ENCODE data around the gene TBC1D9.

DNA sequence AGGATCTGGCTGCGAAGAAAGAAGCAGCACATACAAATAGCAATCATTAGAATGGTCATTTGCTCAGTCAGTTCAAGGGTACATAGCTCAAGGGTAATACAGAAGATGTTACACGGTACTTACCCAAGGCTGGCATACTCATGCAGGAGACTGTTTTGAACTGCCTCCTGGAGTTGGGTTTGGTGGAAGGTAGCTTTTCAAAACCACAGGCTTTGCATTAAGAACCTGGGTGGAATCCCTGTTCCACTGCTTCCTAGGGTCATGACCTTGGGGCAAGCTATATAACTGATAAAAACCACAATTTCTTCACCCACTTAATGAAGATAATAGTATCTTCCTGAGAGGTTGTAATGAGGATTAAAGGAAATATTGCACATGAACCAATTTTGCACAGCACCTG lies 36.5 kb downstream of the TBC1D9 start:
- TF ChIP-seq EZH2phosphoT487 (conservative IDR thresholded peaks at IDR 0.05; ENCODE audit: low read length) = no peak
- TF ChIP-seq, protein P1, sequence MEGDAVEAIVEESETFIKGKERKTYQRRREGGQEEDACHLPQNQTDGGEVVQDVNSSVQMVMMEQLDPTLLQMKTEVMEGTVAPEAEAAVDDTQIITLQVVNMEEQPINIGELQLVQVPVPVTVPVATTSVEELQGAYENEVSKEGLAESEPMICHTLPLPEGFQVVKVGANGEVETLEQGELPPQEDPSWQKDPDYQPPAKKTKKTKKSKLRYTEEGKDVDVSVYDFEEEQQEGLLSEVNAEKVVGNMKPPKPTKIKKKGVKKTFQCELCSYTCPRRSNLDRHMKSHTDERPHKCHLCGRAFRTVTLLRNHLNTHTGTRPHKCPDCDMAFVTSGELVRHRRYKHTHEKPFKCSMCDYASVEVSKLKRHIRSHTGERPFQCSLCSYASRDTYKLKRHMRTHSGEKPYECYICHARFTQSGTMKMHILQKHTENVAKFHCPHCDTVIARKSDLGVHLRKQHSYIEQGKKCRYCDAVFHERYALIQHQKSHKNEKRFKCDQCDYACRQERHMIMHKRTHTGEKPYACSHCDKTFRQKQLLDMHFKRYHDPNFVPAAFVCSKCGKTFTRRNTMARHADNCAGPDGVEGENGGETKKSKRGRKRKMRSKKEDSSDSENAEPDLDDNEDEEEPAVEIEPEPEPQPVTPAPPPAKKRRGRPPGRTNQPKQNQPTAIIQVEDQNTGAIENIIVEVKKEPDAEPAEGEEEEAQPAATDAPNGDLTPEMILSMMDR (IDR thresholded peaks at IDR 0.05; ENCODE audit: insufficient read depth, low read length, poor library complexity, severe bottlenecking) = no peak

Measured in SU-DHL-6 (cell line).